Testis (tissue), 3 donors: ENCODE data around the gene TACR1. TPM values are rescaled to one million over a fixed set of nuclear protein-coding genes. Genes with fewer than 3 reads are reported as not detected.

Experiments used
- DNase-seq: peaks from one replicate; pipeline ENCODE4 v3.0.0-alpha.2; 2019
- H3K27ac ChIP-seq, 2 donors: fragments of 200-600 bp; sonication (generic); one replicate each; pipeline ENCODE4 v1.5.1; 2019
- H3K27me3 ChIP-seq: fragments of 200-600 bp; sonication (generic); one replicate; pipeline ENCODE4 v1.5.1; 2019
- H3K36me3 ChIP-seq: fragments of 200-600 bp; sonication (generic); one replicate; pipeline ENCODE4 v1.5.1; 2017; ENCODE audit warnings: low read depth; ENCODE audit errors: missing control alignments
- H3K4me1 ChIP-seq: fragments of 200-600 bp; sonication (generic); one replicate; pipeline ENCODE4 v1.5.1; 2019
- H3K4me3 ChIP-seq, 2 donors: fragments of 200-600 bp; sonication (generic); one replicate each; pipeline ENCODE4 v1.5.1; 2017 to 2019
- H3K9me3 ChIP-seq: fragments of 200-600 bp; sonication (generic); one replicate; pipeline ENCODE4 v1.5.1; 2017
- POLR2A ChIP-seq: fragments of 450-650 bp; IDR thresholded peaks from one replicate; pipeline ENCODE4 v1.6.1; 2017; ENCODE audit warnings: antibody characterized with exemption, mild to moderate bottlenecking, moderate library complexity
- WGBS, 2 donors: methylation state at CpG; one replicate each; pipeline ENCODE4 v1.1.5; 2018; 5-methylcytosine and 5-hydroxymethylcytosine counted together
- intact Hi-C: fragments of 100-400 bp; cut with DNase I; formaldehyde crosslinking; loops from one replicate; pipeline ENCODE4 v1.15.1; 2023; ENCODE audit warnings: low total_unique reads
- polyA plus RNA-seq: library from polyadenylated mRNA; stranded (reverse); fragments of 350-450 nt; fragmentation: Illumina TruSeq; extraction: RNeasy Lipid Tissue Mini Kit (QIAGEN cat#74804); gene quantifications from one replicate; pipeline ENCODE4 v1.2.3, GENCODE V29; 2014; ENCODE audit warnings: low read depth, low replicate concordance; ENCODE audit not compliant: insufficient read depth
- total RNA-seq, 2 donors: library from RNA; depleted of rRNA; stranded (reverse); fragments of >200 nt; gene quantifications; one replicate each; pipeline ENCODE4 v1.2.3, GENCODE V29; 2016
- TF ChIP-seq, protein P1 (sequence below), 3 experiments: fragments of 450-650 bp in 2 of 3; fragments of 200-600 bp in 1 of 3; sonication (generic) in 1 of 3; IDR thresholded peaks; one replicate each; pipeline ENCODE4 v1.5.1; 2016 to 2019; ENCODE audit warnings: antibody characterized with exemption in 3 of 3, mild to moderate bottlenecking in 2 of 3, moderate library complexity in 1 of 3

The TACR1 gene
- total and polyA plus RNA-seq, 3 donors from 2014 or later: 0.06 to 0.47 (median 0.38) TPM

DNA sequence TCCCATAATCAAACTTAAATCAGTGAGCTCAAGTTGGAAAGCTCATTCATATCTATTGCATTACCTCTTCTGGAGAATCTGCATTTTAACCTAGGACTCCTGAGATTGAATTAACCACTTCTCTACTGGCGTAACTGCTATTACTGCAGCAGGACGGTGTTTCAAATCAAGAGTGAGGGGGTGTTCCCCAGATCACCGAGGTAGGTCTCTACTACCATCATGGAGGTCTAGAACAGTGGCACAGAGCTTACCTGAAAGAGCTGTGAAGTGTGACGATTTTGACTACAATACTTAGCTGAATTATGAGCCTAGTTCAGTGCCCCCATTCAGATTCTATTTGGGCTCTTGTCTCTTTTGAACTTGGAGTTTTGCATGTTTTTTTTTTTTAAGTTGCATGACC, 121.4 kb downstream of the TACR1 start:
- TF ChIP-seq, protein P1, sequence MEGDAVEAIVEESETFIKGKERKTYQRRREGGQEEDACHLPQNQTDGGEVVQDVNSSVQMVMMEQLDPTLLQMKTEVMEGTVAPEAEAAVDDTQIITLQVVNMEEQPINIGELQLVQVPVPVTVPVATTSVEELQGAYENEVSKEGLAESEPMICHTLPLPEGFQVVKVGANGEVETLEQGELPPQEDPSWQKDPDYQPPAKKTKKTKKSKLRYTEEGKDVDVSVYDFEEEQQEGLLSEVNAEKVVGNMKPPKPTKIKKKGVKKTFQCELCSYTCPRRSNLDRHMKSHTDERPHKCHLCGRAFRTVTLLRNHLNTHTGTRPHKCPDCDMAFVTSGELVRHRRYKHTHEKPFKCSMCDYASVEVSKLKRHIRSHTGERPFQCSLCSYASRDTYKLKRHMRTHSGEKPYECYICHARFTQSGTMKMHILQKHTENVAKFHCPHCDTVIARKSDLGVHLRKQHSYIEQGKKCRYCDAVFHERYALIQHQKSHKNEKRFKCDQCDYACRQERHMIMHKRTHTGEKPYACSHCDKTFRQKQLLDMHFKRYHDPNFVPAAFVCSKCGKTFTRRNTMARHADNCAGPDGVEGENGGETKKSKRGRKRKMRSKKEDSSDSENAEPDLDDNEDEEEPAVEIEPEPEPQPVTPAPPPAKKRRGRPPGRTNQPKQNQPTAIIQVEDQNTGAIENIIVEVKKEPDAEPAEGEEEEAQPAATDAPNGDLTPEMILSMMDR (IDR thresholded peaks at IDR 0.05): no peak
- TF ChIP-seq POLR2A: no peak
- intact Hi-C loops: no loop called here
- Histone ChIP-seq H3K27me3 (no peaks in the 10 kb centered on the region), H3K9me3 (no peaks in the 10 kb centered on the region), H3K27ac (no peak overlapping the region), H3K36me3 (no peaks in the 10 kb centered on the region), H3K4me3 (no peak overlapping the region), H3K4me1 (no peaks in the 10 kb centered on the region)
- no peak for DNase-seq
- 87 to 88% methylated on average over 4 of the region's 4 CpGs for WGBS, 2 donors

DNA sequence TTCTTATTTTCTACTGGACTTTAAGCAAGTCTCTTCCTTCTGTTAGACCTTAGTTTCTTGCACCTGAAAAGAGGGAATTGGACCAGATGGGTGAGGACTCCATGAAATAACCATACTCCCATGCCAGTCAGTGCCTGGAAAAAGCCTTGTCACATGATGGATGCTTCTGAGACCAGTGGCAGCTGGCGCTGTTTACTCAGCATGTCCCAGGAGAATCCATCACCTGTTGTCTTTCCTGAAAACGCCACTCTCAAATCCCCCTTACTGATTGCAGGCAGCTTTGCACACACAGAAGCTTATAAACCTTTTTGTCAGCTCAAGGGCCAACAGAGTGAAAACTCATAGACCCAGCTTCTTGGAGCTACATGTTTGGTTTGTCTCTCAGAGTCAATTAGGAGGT, 123.2 kb downstream of the TACR1 start:
- Histone ChIP-seq H3K4me1 (no peaks in the 10 kb centered on the region), H3K27ac (no peak overlapping the region), H3K4me3 (no peak overlapping the region), H3K9me3 (no peaks in the 10 kb centered on the region), H3K27me3 (no peaks in the 10 kb centered on the region), H3K36me3 (no peaks in the 10 kb centered on the region)
- intact Hi-C loops: no loop called here
- no peak for TF ChIP-seq POLR2A
- TF ChIP-seq, protein P1 (IDR thresholded peaks at IDR 0.05): no peak
- no peak for DNase-seq
- 89 to 92% methylated on average over 2 of the region's 2 CpGs for WGBS, 2 donors

DNA sequence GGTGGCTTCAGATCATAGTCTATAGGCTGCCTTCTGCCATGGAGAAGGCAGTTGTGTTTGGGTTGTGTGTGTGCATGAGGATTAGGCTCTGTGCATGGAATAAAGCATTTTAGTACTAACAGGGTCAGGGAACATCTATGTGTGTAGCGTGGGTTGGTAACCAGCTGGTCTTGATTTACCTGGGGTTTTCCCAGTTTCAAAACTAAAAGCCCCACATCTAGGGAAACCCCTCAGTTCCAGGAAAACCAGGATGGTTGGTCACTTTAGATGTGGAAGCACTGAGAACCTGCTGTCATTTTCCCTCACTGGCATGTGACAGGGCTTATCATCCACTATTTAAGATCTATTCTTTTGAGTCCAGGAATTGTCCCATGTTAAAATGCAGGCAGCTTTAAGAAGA, 124.6 kb downstream of the TACR1 start:
- Histone ChIP-seq H3K27me3 (no peaks in the 10 kb centered on the region), H3K9me3 (no peaks in the 10 kb centered on the region), H3K4me1 (no peaks in the 10 kb centered on the region), H3K36me3 (no peaks in the 10 kb centered on the region), H3K4me3 (no peak overlapping the region), H3K27ac (no peak overlapping the region)
- TF ChIP-seq, protein P1 (IDR thresholded peaks at IDR 0.05): no peak
- TF ChIP-seq POLR2A: no peak
- intact Hi-C loops: no loop called here
- 71 to 96% methylated on average over 1 of the region's 1 CpG for WGBS, 2 donors
- DNase-seq: no peak

DNA sequence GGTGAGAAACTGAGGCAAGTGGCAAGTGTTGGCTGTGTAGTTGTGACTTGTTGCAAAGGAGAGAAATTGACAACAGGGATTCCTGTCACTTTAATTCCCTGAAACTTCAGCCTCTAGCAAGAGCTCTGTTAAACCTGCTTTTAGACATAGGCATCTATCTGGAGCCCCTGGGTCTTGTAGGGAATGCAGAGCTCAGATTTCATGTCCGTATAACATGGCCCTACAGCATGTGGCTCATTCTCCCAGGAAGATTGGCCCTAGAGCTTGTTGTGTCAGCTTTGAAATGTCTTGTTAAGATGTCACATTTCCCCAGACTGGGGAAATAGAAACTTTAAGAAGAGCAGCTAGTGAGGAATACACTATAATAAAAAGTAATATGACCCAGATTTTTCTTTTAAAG, 125.1 kb downstream of the TACR1 start:
- Histone ChIP-seq H3K4me3 (no peak overlapping the region), H3K4me1 (no peaks in the 10 kb centered on the region), H3K27ac (no peak overlapping the region), H3K36me3 (no peaks in the 10 kb centered on the region), H3K27me3 (no peaks in the 10 kb centered on the region), H3K9me3 (no peaks in the 10 kb centered on the region)
- no peak for DNase-seq
- intact Hi-C loops: no loop called here
- WGBS, 2 donors: 74 to 85% methylated on average over 1 of the region's 1 CpG
- TF ChIP-seq, protein P1 (IDR thresholded peaks at IDR 0.05): no peak
- TF ChIP-seq POLR2A: no peak

DNA sequence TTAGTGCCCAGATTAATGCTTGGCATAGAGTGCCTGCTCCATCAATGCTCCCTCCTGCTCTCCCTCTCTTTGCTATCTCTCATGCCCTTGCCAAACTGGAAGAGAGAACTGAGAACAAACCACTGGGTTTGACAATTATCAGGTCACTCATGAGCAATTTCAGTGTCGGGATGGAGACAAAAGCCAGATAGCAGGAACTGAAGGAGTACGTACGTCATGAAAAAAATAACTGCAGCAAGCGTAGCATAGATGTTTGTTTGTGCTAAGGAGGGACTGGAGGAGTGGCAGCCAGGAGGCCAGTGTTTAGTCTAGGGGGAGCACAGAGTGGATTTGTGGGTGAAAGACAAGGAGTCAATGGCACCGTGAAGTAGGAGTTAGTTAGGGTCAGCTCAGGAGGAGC, 127.6 kb downstream of the TACR1 start:
- Histone ChIP-seq H3K4me3 (no peak overlapping the region), H3K27me3 (no peaks in the 10 kb centered on the region), H3K27ac (no peak overlapping the region), H3K4me1 (no peaks in the 10 kb centered on the region), H3K36me3 (no peaks in the 10 kb centered on the region), H3K9me3 (no peaks in the 10 kb centered on the region)
- 65 to 77% methylated on average over 5 of the region's 5 CpGs for WGBS, 2 donors
- intact Hi-C loops: no loop called here
- TF ChIP-seq, protein P1 (IDR thresholded peaks at IDR 0.05): no peak
- TF ChIP-seq POLR2A: no peak
- no peak for DNase-seq
